ENCODE measurements around the gene TRAPPC14.

The TRAPPC14 gene

GRCh38 chr7:100124301-100125230 is 34.0 kb downstream of the TRAPPC14 start:
- DNase-seq: no peak

GRCh38 chr7:100122568-100122967 is 36.0 kb downstream of the TRAPPC14 start:
- no peak for DNase-seq

- DNase-seq: no peak
These were observed 36.5 kb downstream of the TRAPPC14 start for GRCh38 chr7:100122067-100122466.

GRCh38 chr7:100120733-100121036 is 37.8 kb downstream of the TRAPPC14 start:
- DNase-seq: no peak

GRCh38 chr7:100119970-100120732 is 38.4 kb downstream of the TRAPPC14 start:
- DNase-seq: peak; percentile 62

- peak; percentile 72 for DNase-seq
These were observed 39.2 kb downstream of the TRAPPC14 start, which contains the start of the genes CNPY4 and TAF6 for GRCh38 chr7:100119072-100119969. TSS of gene CNPY4 (plus strand) at chr7:100119634. CDS start at chr7:100119745, 111 bp downstream. TSS of gene TAF6 (minus strand) at chr7:100119358. CDS start at chr7:100114209, 5,149 bp downstream.

- DNase-seq: no peak
These were observed 40.0 kb downstream of the TRAPPC14 start for GRCh38 chr7:100118388-100119071.

GRCh38 chr7:100115026-100115425 is 43.5 kb downstream of the TRAPPC14 start:
- no peak for DNase-seq

GRCh38 chr7:100111914-100112313 is 46.6 kb downstream of the TRAPPC14 start:
- no peak for DNase-seq

- DNase-seq: no peak
These were observed 47.4 kb downstream of the TRAPPC14 start for GRCh38 chr7:100111156-100111555.

- no peak for DNase-seq
These were observed 48.9 kb downstream of the TRAPPC14 start for GRCh38 chr7:100109521-100110163.

GRCh38 chr7:100107890-100108289 is 50.6 kb downstream of the TRAPPC14 start:
- no peak for DNase-seq

GRCh38 chr7:100107125-100107737 is 51.3 kb downstream of the TRAPPC14 start:
- DNase-seq: no peak

GRCh38 chr7:100106633-100107032 is 51.9 kb downstream of the TRAPPC14 start:
- DNase-seq: no peak

GRCh38 chr7:100105534-100105933 is 53.0 kb downstream of the TRAPPC14 start:
- DNase-seq: no peak

Data from GOT3 (cell line).